ENCODE data around the gene NOS2.
"Not testable (repeated sequence)": the region's sequence is repeated elsewhere in the genome, so short reads cannot be mapped to it uniquely, and the experiment has no call there.

NOS2 gene

GRCh38 chr17:27800522-27800921 lies at the start of gene NOS2:
TSS of gene NOS2 (minus strand) at chr17:27800529. CDS start at chr17:27798809, 1,720 bp downstream.
- no peak for DNase-seq (ENCODE audit: low read depth in 2 of 2)

- DNase-seq (ENCODE audit: low read depth in 2 of 2), result no peak
Observed at GRCh38 chr17:27849474-27850185, 49.3 kb upstream of the NOS2 start.

- no peak for DNase-seq (ENCODE audit: low read depth in 2 of 2)
Observed at GRCh38 chr17:27848931-27849330, 48.6 kb upstream of the NOS2 start.

GRCh38 chr17:27846808-27847307 lies 46.5 kb upstream of the NOS2 start:
- DNase-seq (ENCODE audit: low read depth in 2 of 2), result not testable (repeated sequence)

- DNase-seq (ENCODE audit: low read depth in 2 of 2), result peak; percentile 7 to 9
Observed at GRCh38 chr17:27846042-27846655, 45.8 kb upstream of the NOS2 start.

GRCh38 chr17:27845264-27846041 lies 45.1 kb upstream of the NOS2 start:
- DNase-seq (ENCODE audit: low read depth in 2 of 2), result no peak

GRCh38 chr17:27840688-27841087 lies 40.4 kb upstream of the NOS2 start:
- no peak for DNase-seq (ENCODE audit: low read depth in 2 of 2)

GRCh38 chr17:27840406-27840678 lies 40.0 kb upstream of the NOS2 start:
- DNase-seq (ENCODE audit: low read depth in 2 of 2), result not testable (repeated sequence)

- DNase-seq (ENCODE audit: low read depth in 2 of 2), result not testable (repeated sequence)
Observed at GRCh38 chr17:27839571-27840405, 39.5 kb upstream of the NOS2 start.

- not testable (repeated sequence) for DNase-seq (ENCODE audit: low read depth in 2 of 2)
Observed at GRCh38 chr17:27838607-27839006, 38.3 kb upstream of the NOS2 start.

GRCh38 chr17:27837769-27838168 lies 37.4 kb upstream of the NOS2 start:
- not testable (repeated sequence) for DNase-seq (ENCODE audit: low read depth in 2 of 2)

GRCh38 chr17:27836651-27837050 lies 36.3 kb upstream of the NOS2 start:
- DNase-seq (ENCODE audit: low read depth in 2 of 2), result no peak

- DNase-seq (ENCODE audit: low read depth in 2 of 2), result no peak
Observed at GRCh38 chr17:27834571-27834970, 34.2 kb upstream of the NOS2 start.

- no peak for DNase-seq (ENCODE audit: low read depth in 2 of 2)
Observed at GRCh38 chr17:27832831-27833230, 32.5 kb upstream of the NOS2 start.

- not testable (repeated sequence) for DNase-seq (ENCODE audit: low read depth in 2 of 2)
Observed at GRCh38 chr17:27829888-27830287, 29.6 kb upstream of the NOS2 start.

GRCh38 chr17:27829143-27829711 lies 28.9 kb upstream of the NOS2 start:
- DNase-seq (ENCODE audit: low read depth in 2 of 2), result not testable (repeated sequence)

- no peak for DNase-seq (ENCODE audit: low read depth in 2 of 2)
Observed at GRCh38 chr17:27825459-27825858, 25.1 kb upstream of the NOS2 start.

- no peak for DNase-seq (ENCODE audit: low read depth in 2 of 2)
Observed at GRCh38 chr17:27824745-27825144, 24.4 kb upstream of the NOS2 start.

GRCh38 chr17:27824176-27824715 lies 23.9 kb upstream of the NOS2 start:
- no peak for DNase-seq (ENCODE audit: low read depth in 2 of 2)

GRCh38 chr17:27822108-27822507 lies 21.8 kb upstream of the NOS2 start:
- DNase-seq (ENCODE audit: low read depth in 2 of 2), result not testable (repeated sequence)

- no peak for DNase-seq (ENCODE audit: low read depth in 2 of 2)
Observed at GRCh38 chr17:27821318-27821717, 21.0 kb upstream of the NOS2 start.

All from stimulated activated CD4-positive, alpha-beta T cell treated with anti-CD3 and anti-CD28 coated beads, Interleukin-4, amount 100 ng/mL, for 48 hours (primary cell).